Loucy (cell line): ENCODE data around the gene FRAT1.

Experiments used
- H2AFZ ChIP-seq: fragments of 200-600 bp; sonication (generic); 2 replicates; pipeline ENCODE4 v1.6.0; 2016; ENCODE audit warnings: antibody characterized with exemption, mild to moderate bottlenecking, low read length, moderate library complexity
- H3F3A ChIP-seq: fragments of 200-600 bp; 2 replicates; pipeline ENCODE4 v1.6.0; 2016; ENCODE audit warnings: antibody characterized with exemption, low read depth, mild to moderate bottlenecking
- H3K27me3 ChIP-seq: fragments of 200-600 bp; sonication (generic); 2 replicates; pipeline ENCODE4 v1.6.1; 2014; ENCODE audit warnings: low read length, mild to moderate bottlenecking; ENCODE audit not compliant: insufficient read depth, poor library complexity, severe bottlenecking
- H3K36me3 ChIP-seq: fragments of 200-600 bp; sonication (generic); 2 replicates; pipeline ENCODE4 v1.6.1; 2016; ENCODE audit warnings: low read length; ENCODE audit not compliant: insufficient read depth
- H3K4me1 ChIP-seq: fragments of 200-600 bp; sonication (generic); 2 replicates; pipeline ENCODE4 v1.5.1; 2014; ENCODE audit warnings: low read length, mild to moderate bottlenecking; ENCODE audit not compliant: insufficient read depth, poor library complexity, severe bottlenecking
- H3K4me2 ChIP-seq: fragments of 200-600 bp; sonication (generic); 2 replicates; pipeline ENCODE4 v1.6.0; 2014; ENCODE audit warnings: antibody characterized with exemption, low read length, low read depth, mild to moderate bottlenecking; ENCODE audit not compliant: poor library complexity, severe bottlenecking
- H3K4me3 ChIP-seq: fragments of 200-600 bp; sonication (generic); 2 replicates; pipeline ENCODE4 v1.5.1; 2014; ENCODE audit warnings: low read length, mild to moderate bottlenecking, mixed read lengths; ENCODE audit not compliant: poor library complexity, severe bottlenecking
- H3K79me2 ChIP-seq: fragments of 200-600 bp; sonication (generic); 2 replicates; pipeline ENCODE4 v1.6.1; 2014; ENCODE audit warnings: low read length; ENCODE audit not compliant: insufficient read depth
- H3K9ac ChIP-seq: fragments of 200-600 bp; sonication (generic); 2 replicates; pipeline ENCODE4 v1.6.0; 2014; ENCODE audit warnings: mild to moderate bottlenecking, low read depth, low read length, moderate library complexity; ENCODE audit not compliant: poor library complexity, severe bottlenecking
- H3K9me2 ChIP-seq: fragments of 200-600 bp; sonication (generic); replicated peaks from 2 replicates; pipeline ENCODE4 v1.6.1; 2016; ENCODE audit warnings: low read depth, low read length, mixed read lengths
- H3K9me3 ChIP-seq: fragments of 200-600 bp; sonication (generic); 2 replicates; pipeline ENCODE4 v1.6.1; 2014; ENCODE audit warnings: mild to moderate bottlenecking, antibody characterized with exemption, low read length, low read depth; ENCODE audit not compliant: insufficient read depth
- H4K20me1 ChIP-seq: fragments of 200-600 bp; sonication (generic); 2 replicates; pipeline ENCODE4 v1.6.0; 2014; ENCODE audit warnings: antibody characterized with exemption, low read length, mild to moderate bottlenecking; ENCODE audit not compliant: insufficient read depth, poor library complexity, severe bottlenecking
- EZH2phosphoT487 ChIP-seq: fragments of 200-600 bp; IDR thresholded peaks from 2 replicates; pipeline ENCODE4 v1.6.1; 2018; ENCODE audit warnings: antibody characterized with exemption, mild to moderate bottlenecking, moderate library complexity, borderline replicate concordance
- TF ChIP-seq, protein P1 (sequence below): fragments of 200-600 bp; sonication (generic); conservative IDR thresholded peaks from 2 replicates; pipeline ENCODE4 v1.5.1; 2014; ENCODE audit warnings: mild to moderate bottlenecking, antibody characterized with exemption, low read length

The FRAT1 gene

DNA sequence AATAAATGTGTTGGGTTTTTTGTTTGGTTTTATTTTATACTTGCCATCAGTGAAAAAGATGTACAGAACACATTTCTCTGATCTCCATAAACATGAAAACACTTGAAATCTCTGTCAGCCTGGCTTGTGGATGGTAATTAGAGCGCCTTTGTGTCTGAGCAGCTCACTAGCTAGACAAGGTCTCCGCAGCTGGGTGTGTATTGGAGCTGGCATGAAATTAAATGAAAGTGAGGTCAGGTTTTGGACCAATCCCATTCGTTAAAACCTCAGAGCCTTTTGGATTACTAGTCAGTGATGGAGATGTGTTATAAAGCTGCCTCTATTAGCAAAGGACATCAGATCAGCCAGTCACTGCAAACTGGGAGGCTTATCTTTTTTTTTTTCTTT, 2.7 kb downstream of the FRAT1 start:
- Histone ChIP-seq H3K36me3 (no peaks in the 10 kb centered on the region), H3K79me2 (peaks cover 17% of the 10 kb centered on the region; the same call in 1 of the 2 replicates), H2AFZ (no peak overlapping the region), H3K9me3 (no peaks in the 10 kb centered on the region), H3K4me3 (peak overlapping the region; percentile 94), H3K9ac (peak overlapping the region; percentile 14), H3K9me2 (no peaks in the 10 kb centered on the region), H3K27me3 (no peaks in the 10 kb centered on the region), H4K20me1 (peaks cover 9% of the 10 kb centered on the region), H3K4me1 (peaks cover 16% of the 10 kb centered on the region), H3K4me2 (peak overlapping the region; percentile 98), H3F3A (no peaks in the 10 kb centered on the region)
- TF ChIP-seq, protein P1, sequence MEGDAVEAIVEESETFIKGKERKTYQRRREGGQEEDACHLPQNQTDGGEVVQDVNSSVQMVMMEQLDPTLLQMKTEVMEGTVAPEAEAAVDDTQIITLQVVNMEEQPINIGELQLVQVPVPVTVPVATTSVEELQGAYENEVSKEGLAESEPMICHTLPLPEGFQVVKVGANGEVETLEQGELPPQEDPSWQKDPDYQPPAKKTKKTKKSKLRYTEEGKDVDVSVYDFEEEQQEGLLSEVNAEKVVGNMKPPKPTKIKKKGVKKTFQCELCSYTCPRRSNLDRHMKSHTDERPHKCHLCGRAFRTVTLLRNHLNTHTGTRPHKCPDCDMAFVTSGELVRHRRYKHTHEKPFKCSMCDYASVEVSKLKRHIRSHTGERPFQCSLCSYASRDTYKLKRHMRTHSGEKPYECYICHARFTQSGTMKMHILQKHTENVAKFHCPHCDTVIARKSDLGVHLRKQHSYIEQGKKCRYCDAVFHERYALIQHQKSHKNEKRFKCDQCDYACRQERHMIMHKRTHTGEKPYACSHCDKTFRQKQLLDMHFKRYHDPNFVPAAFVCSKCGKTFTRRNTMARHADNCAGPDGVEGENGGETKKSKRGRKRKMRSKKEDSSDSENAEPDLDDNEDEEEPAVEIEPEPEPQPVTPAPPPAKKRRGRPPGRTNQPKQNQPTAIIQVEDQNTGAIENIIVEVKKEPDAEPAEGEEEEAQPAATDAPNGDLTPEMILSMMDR, result no peak
- no peak for TF ChIP-seq EZH2phosphoT487

DNA sequence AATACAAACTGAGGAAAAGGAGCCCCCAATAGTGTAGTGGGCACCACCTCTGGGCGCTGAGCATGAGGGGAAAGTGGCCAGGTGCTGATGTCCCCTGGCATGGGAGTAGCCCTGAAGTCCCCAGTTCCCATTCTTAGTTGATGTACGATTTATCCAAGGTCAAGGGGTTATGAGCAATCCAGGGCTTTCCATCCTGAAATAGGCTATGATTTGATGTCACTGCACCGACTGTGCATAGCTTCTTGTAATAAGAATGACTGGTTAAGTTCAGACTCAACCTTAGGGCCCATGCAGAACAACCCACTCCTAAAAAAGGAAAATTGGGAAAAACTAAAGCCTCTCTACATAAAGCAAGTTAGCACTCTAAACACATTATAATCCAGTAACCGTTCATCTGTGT, 4.4 kb downstream of the FRAT1 start:
- Histone ChIP-seq H3K9ac (no peak overlapping the region), H3K4me3 (no peak overlapping the region), H3K79me2 (peaks cover 17% of the 10 kb centered on the region; the same call in 1 of the 2 replicates), H3K36me3 (no peaks in the 10 kb centered on the region), H2AFZ (no peak overlapping the region), H3K4me1 (peaks cover 21% of the 10 kb centered on the region), H3F3A (no peaks in the 10 kb centered on the region; the same call in 1 of the 2 replicates), H3K27me3 (no peaks in the 10 kb centered on the region), H3K9me2 (no peaks in the 10 kb centered on the region), H4K20me1 (peaks cover 9% of the 10 kb centered on the region), H3K9me3 (no peaks in the 10 kb centered on the region), H3K4me2 (no peak overlapping the region)
- TF ChIP-seq, protein P1, result no peak
- TF ChIP-seq EZH2phosphoT487, result no peak

DNA sequence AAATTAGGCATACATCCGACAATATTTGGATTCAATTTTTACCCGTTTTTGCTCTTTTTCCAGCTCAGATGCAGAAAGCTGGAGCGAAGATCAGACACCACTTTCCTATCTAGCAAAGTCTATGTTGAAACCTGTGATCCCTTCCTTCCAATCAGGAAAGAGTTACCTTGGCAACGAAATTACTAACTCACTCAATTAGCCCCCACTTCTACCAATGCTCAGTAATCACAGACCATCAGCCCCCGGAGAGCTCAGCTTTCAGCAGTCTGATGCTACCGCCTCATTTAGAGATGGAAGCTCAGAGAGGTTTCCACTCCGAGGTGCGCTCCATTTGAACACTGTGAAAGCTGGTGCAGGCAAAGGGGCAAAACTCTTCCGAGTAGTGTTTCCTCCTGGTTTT, 6.7 kb downstream of the FRAT1 start:
- Histone ChIP-seq H3K27me3 (no peaks in the 10 kb centered on the region), H3K4me2 (no peak overlapping the region), H3K9me2 (no peaks in the 10 kb centered on the region), H3K9me3 (no peaks in the 10 kb centered on the region), H3F3A (no peaks in the 10 kb centered on the region; the same call in 1 of the 2 replicates), H3K36me3 (no peaks in the 10 kb centered on the region; the same call in 1 of the 2 replicates), H3K79me2 (peaks cover 30% of the 10 kb centered on the region; the same call in 1 of the 2 replicates), H4K20me1 (peaks cover 21% of the 10 kb centered on the region), H3K4me1 (peaks cover 19% of the 10 kb centered on the region), H3K9ac (no peak overlapping the region), H3K4me3 (no peak overlapping the region), H2AFZ (no peak overlapping the region)
- TF ChIP-seq, protein P1, result no peak
- TF ChIP-seq EZH2phosphoT487, result no peak
